GM18867 (cell line): ENCODE measurements around the gene PRXL2B.

ENCODE experiments used
- ATAC-seq: cut with Tn5 transposase; IDR thresholded peaks from one replicate; pipeline ENCODE4 v1.9.1; 2021; ENCODE audit warnings: mild to moderate bottlenecking, moderate library complexity; ENCODE audit not compliant: unreplicated experiment

The PRXL2B gene

GRCh38 chr1:2632561-2633361 is 46.2 kb downstream of the PRXL2B start, which contains the start of gene MMEL1:
Gene MMEL1 (minus strand): TSS chr1:2633016. CDS start chr1:2629484, 3,532 bp downstream.
- ATAC-seq, result no peak

GRCh38 chr1:2633366-2633935 is 46.9 kb downstream of the PRXL2B start:
- ATAC-seq, result no peak

- no peak for ATAC-seq
These were observed 47.4 kb downstream of the PRXL2B start for GRCh38 chr1:2633936-2634491.

- no peak for ATAC-seq
These were observed 48.9 kb downstream of the PRXL2B start for GRCh38 chr1:2635361-2636010.

GRCh38 chr1:2636733-2637132 is 50.2 kb downstream of the PRXL2B start:
- ATAC-seq, result no peak

- no peak for ATAC-seq
These were observed 51.0 kb downstream of the PRXL2B start for GRCh38 chr1:2637442-2638145.

GRCh38 chr1:2638466-2639115 is 52.0 kb downstream of the PRXL2B start:
- no peak for ATAC-seq

- no peak for ATAC-seq
These were observed 52.6 kb downstream of the PRXL2B start for GRCh38 chr1:2639203-2639602.

- ATAC-seq, result no peak
These were observed 53.3 kb downstream of the PRXL2B start for GRCh38 chr1:2639607-2640521.

GRCh38 chr1:2640626-2641025 is 54.0 kb downstream of the PRXL2B start:
- ATAC-seq, result no peak
